Stimulated activated naive B cell treated with anti-CD40 and anti-IgM and Interleukin-4, amounts not matched to agents 10 μg/mL and 1 μg/mL and 100 μg/mL, for 72 hours (primary cell): ENCODE results near the gene LRCOL1.

ENCODE experiments used
- ATAC-seq, 2 donors: fragments of 150-1000 bp; cut with Tn5 transposase; replicated peaks; 2 replicates each; pipeline ENCODE4 v1.10.0; 2021; ENCODE audit warnings: moderate library complexity in 1 of 2
- DNase-seq: peaks from one replicate; pipeline ENCODE4 v3.0.0; 2021
- H3K27ac Mint-ChIP-seq: one replicate; pipeline ENCODE4 v1.8.0; 2022; ENCODE audit warnings: mild to moderate bottlenecking, mixed read lengths
- H3K27me3 Mint-ChIP-seq, 2 donors: one replicate each; pipeline ENCODE4 v1.8.0; 2022; ENCODE audit warnings: mixed read lengths in 2 of 2
- H3K36me3 Mint-ChIP-seq, 2 donors: one replicate each; pipeline ENCODE4 v1.8.0; 2022; ENCODE audit warnings: mixed read lengths in 2 of 2, mild to moderate bottlenecking in 1 of 2
- H3K4me1 Mint-ChIP-seq, 2 donors: one replicate each; pipeline ENCODE4 v1.8.0; 2022; ENCODE audit warnings: mixed read lengths in 2 of 2, mild to moderate bottlenecking in 1 of 2
- H3K4me3 Mint-ChIP-seq, 2 donors: one replicate each; pipeline ENCODE4 v1.8.0; 2022; ENCODE audit warnings: mild to moderate bottlenecking in 2 of 2, mixed read lengths in 2 of 2, moderate library complexity in 1 of 2
- H3K9me3 Mint-ChIP-seq, 2 donors: one replicate each; pipeline ENCODE4 v1.8.0; 2022; ENCODE audit warnings: mixed read lengths in 2 of 2, mild to moderate bottlenecking in 1 of 2

The LRCOL1 gene

GRCh38 chr12:132610051-132610759, at the start of gene LRCOL1:
Gene LRCOL1 (minus strand): TSS chr12:132610582. CDS start chr12:132606251, 4,331 bp downstream.
- peak; percentile 17 to 21 for ATAC-seq
- H3K4me1 Mint-ChIP-seq, result peaks cover 15 to 16% of the 10 kb centered on the region in 2 donors
- H3K4me3 Mint-ChIP-seq, result peak within 1 kb of the TSS; percentile 63 to 73
- peaks cover 2 to 7% of the 10 kb centered on the region in 2 donors for H3K36me3 Mint-ChIP-seq
- H3K9me3 Mint-ChIP-seq, result peaks cover 4 to 7% of the 10 kb centered on the region in 2 donors
- DNase-seq, result no peak
- no peak within 1 kb of the TSS for H3K27ac Mint-ChIP-seq
- H3K27me3 Mint-ChIP-seq, result peaks cover 51 to 60% of the 10 kb centered on the region in 2 donors

- Mint-ChIP-seq H3K27ac (no peak overlapping the region), H3K36me3 (peaks cover 61 to 75% of the 10 kb centered on the region in 2 donors)
Observed at GRCh38 chr12:132660052-132660451, 49.7 kb upstream of the LRCOL1 start.

GRCh38 chr12:132659146-132659545, 48.8 kb upstream of the LRCOL1 start:
- Mint-ChIP-seq H3K27ac (no peak overlapping the region), H3K9me3 (no peaks in the 10 kb centered on the region), H3K4me1 (peaks cover under 1 to 5% of the 10 kb centered on the region in 2 donors), H3K36me3 (peaks cover 54 to 71% of the 10 kb centered on the region in 2 donors), H3K27me3 (no peaks in the 10 kb centered on the region), H3K4me3 (no peak overlapping the region)
- ATAC-seq (no peak), DNase-seq (no peak)

More at GRCh38 chr12:132660052-132660451, 49.7 kb upstream of the LRCOL1 start:
- no peak for ATAC-seq
- Mint-ChIP-seq H3K4me3 (no peak overlapping the region), H3K27me3 (no peaks in the 10 kb centered on the region), H3K4me1 (peaks cover 2 to 5% of the 10 kb centered on the region in 2 donors), H3K9me3 (no peaks in the 10 kb centered on the region)
- no peak for DNase-seq

- Mint-ChIP-seq H3K4me3 (no peak overlapping the region), H3K4me1 (peaks cover 0 to 5% of the 10 kb centered on the region in 2 donors), H3K27me3 (no peaks in the 10 kb centered on the region), H3K9me3 (no peaks in the 10 kb centered on the region), H3K36me3 (peaks cover 54 to 70% of the 10 kb centered on the region in 2 donors), H3K27ac (no peak overlapping the region)
- ATAC-seq (no peak), DNase-seq (no peak)
Observed at GRCh38 chr12:132658149-132658894, 47.9 kb upstream of the LRCOL1 start.

GRCh38 chr12:132657004-132657727, 46.8 kb upstream of the LRCOL1 start:
- no peak overlapping the region for H3K27ac Mint-ChIP-seq
- no peaks in the 10 kb centered on the region for H3K27me3 Mint-ChIP-seq
- no peaks in the 10 kb centered on the region for H3K4me1 Mint-ChIP-seq
- ATAC-seq (no peak), DNase-seq (no peak)
- H3K4me3 Mint-ChIP-seq, result no peak overlapping the region
- peaks cover 47 to 66% of the 10 kb centered on the region in 2 donors for H3K36me3 Mint-ChIP-seq
- H3K9me3 Mint-ChIP-seq, result no peaks in the 10 kb centered on the region

- H3K36me3 Mint-ChIP-seq, result peaks cover 34 to 50% of the 10 kb centered on the region in 2 donors
- H3K27ac Mint-ChIP-seq, result no peak overlapping the region
- H3K9me3 Mint-ChIP-seq, result no peaks in the 10 kb centered on the region
- H3K4me3 Mint-ChIP-seq, result no peak overlapping the region
- DNase-seq (no peak), ATAC-seq (no peak)
- no peaks in the 10 kb centered on the region for H3K27me3 Mint-ChIP-seq
- no peaks in the 10 kb centered on the region for H3K4me1 Mint-ChIP-seq
Observed at GRCh38 chr12:132653567-132654290, 43.3 kb upstream of the LRCOL1 start.

GRCh38 chr12:132651444-132652100, 41.2 kb upstream of the LRCOL1 start:
- Mint-ChIP-seq H3K4me1 (no peaks in the 10 kb centered on the region), H3K9me3 (no peaks in the 10 kb centered on the region), H3K4me3 (no peak overlapping the region), H3K27me3 (no peaks in the 10 kb centered on the region), H3K36me3 (peaks cover 28 to 45% of the 10 kb centered on the region in 2 donors), H3K27ac (no peak overlapping the region)
- ATAC-seq (no peak), DNase-seq (no peak)

GRCh38 chr12:132649226-132649945, 39.0 kb upstream of the LRCOL1 start:
- H3K9me3 Mint-ChIP-seq, result no peaks in the 10 kb centered on the region
- DNase-seq, result no peak
- peaks cover 29 to 44% of the 10 kb centered on the region in 2 donors for H3K36me3 Mint-ChIP-seq

GRCh38 chr12:132648616-132649225, 38.3 kb upstream of the LRCOL1 start:
- no peak for ATAC-seq
- Mint-ChIP-seq H3K4me1 (no peaks in the 10 kb centered on the region), H3K36me3 (peaks cover 27 to 48% of the 10 kb centered on the region in 2 donors), H3K9me3 (no peaks in the 10 kb centered on the region), H3K27me3 (no peaks in the 10 kb centered on the region), H3K4me3 (no peak overlapping the region), H3K27ac (no peak overlapping the region)
- no peak for DNase-seq

More at GRCh38 chr12:132649226-132649945, 39.0 kb upstream of the LRCOL1 start:
- Mint-ChIP-seq H3K4me3 (no peak overlapping the region), H3K4me1 (no peaks in the 10 kb centered on the region), H3K27ac (no peak overlapping the region), H3K27me3 (no peaks in the 10 kb centered on the region)
- no peak for ATAC-seq

GRCh38 chr12:132647858-132648257, 37.5 kb upstream of the LRCOL1 start:
- ATAC-seq (no peak), DNase-seq (no peak)
- no peaks in the 10 kb centered on the region for H3K4me1 Mint-ChIP-seq
- H3K36me3 Mint-ChIP-seq, result peaks cover 30 to 51% of the 10 kb centered on the region in 2 donors
- no peaks in the 10 kb centered on the region for H3K27me3 Mint-ChIP-seq
- no peak overlapping the region for H3K27ac Mint-ChIP-seq
- H3K9me3 Mint-ChIP-seq, result no peaks in the 10 kb centered on the region
- H3K4me3 Mint-ChIP-seq, result no peak overlapping the region

- no peaks in the 10 kb centered on the region for H3K9me3 Mint-ChIP-seq
- DNase-seq, result no peak
- H3K36me3 Mint-ChIP-seq, result peaks cover 34 to 55% of the 10 kb centered on the region in 2 donors
- no peak for ATAC-seq
- no peaks in the 10 kb centered on the region for H3K4me1 Mint-ChIP-seq
- H3K27me3 Mint-ChIP-seq, result no peaks in the 10 kb centered on the region
- no peak overlapping the region for H3K27ac Mint-ChIP-seq
- no peak overlapping the region for H3K4me3 Mint-ChIP-seq
Observed at GRCh38 chr12:132646850-132647249, 36.5 kb upstream of the LRCOL1 start.

GRCh38 chr12:132642846-132643835, 32.8 kb upstream of the LRCOL1 start:
- H3K36me3 Mint-ChIP-seq, result peaks cover 41 to 65% of the 10 kb centered on the region in 2 donors
- no peaks in the 10 kb centered on the region for H3K9me3 Mint-ChIP-seq
- H3K27ac Mint-ChIP-seq, result peak overlapping the region; percentile 47
- H3K27me3 Mint-ChIP-seq, result no peaks in the 10 kb centered on the region
- no peak overlapping the region for H3K4me3 Mint-ChIP-seq
- no peak for ATAC-seq
- no peaks in the 10 kb centered on the region for H3K4me1 Mint-ChIP-seq
- no peak for DNase-seq
